Mesenchymal stem cell (in vitro differentiated cells and primary cell): ENCODE data around the gene GCHFR.

Experiments
- DNase-seq: peaks from one replicate; pipeline ENCODE4 v3.0.0-alpha.2; 2013
- H2AFZ ChIP-seq: one replicate; pipeline ENCODE4 v1.6.1; 2013; ENCODE audit warnings: low read depth, mild to moderate bottlenecking, control low read depth, inconsistent platforms, low read length, moderate library complexity
- H2AK5ac ChIP-seq: 2 replicates; pipeline ENCODE4 v1.6.1; 2013; ENCODE audit warnings: low read length, moderate library complexity, mild to moderate bottlenecking, inconsistent platforms; ENCODE audit not compliant: severe bottlenecking
- H2BK120ac ChIP-seq: one replicate; pipeline ENCODE4 v1.6.1; 2013; ENCODE audit warnings: low read depth, mild to moderate bottlenecking, inconsistent platforms, low read length, moderate library complexity
- H2BK12ac ChIP-seq, 2 experiments: one replicate each; pipeline ENCODE4 v1.6.1; 2013; ENCODE audit warnings: inconsistent platforms in 2 of 2, low read length in 2 of 2, mild to moderate bottlenecking in 2 of 2, moderate library complexity in 2 of 2, control low read depth in 1 of 2
- H2BK15ac ChIP-seq: one replicate; pipeline ENCODE4 v1.6.1; 2013; ENCODE audit warnings: mild to moderate bottlenecking, low read depth, inconsistent platforms; ENCODE audit not compliant: poor library complexity, severe bottlenecking
- H2BK5ac ChIP-seq: 2 replicates; pipeline ENCODE4 v1.6.1; 2013; ENCODE audit warnings: low read depth, mild to moderate bottlenecking, low read length, control low read depth, inconsistent platforms; ENCODE audit not compliant: poor library complexity, severe bottlenecking
- H3K14ac ChIP-seq, 2 experiments: one replicate each; pipeline ENCODE4 v1.6.1; 2013; ENCODE audit warnings: inconsistent platforms in 2 of 2, low read length in 2 of 2, control low read depth in 1 of 2, mild to moderate bottlenecking in 1 of 2, moderate library complexity in 1 of 2
- H3K18ac ChIP-seq, 2 experiments: one replicate each; pipeline ENCODE4 v1.6.1; 2013; ENCODE audit warnings: inconsistent platforms in 2 of 2, low read length in 2 of 2, control low read depth in 1 of 2, low read depth in 1 of 2, mild to moderate bottlenecking in 1 of 2
- H3K23ac ChIP-seq, 2 experiments: one replicate each; pipeline ENCODE4 v1.6.1; 2013; ENCODE audit warnings: inconsistent platforms in 2 of 2, low read length in 2 of 2, mild to moderate bottlenecking in 2 of 2, moderate library complexity in 2 of 2, control low read depth in 1 of 2
- H3K27ac ChIP-seq: 2 replicates; pipeline ENCODE4 v1.5.1; 2013; ENCODE audit warnings: mild to moderate bottlenecking, moderate library complexity, low read length, control low read depth, inconsistent platforms; ENCODE audit not compliant: poor library complexity, severe bottlenecking
- H3K27me3 ChIP-seq, 2 experiments: 2 replicates each; pipeline versions ENCODE4 v1.6.1 to v1.7.0; 2013; ENCODE audit warnings: low read length in 2 of 2, mild to moderate bottlenecking in 2 of 2, moderate library complexity in 2 of 2, control low read depth in 1 of 2, inconsistent platforms in 1 of 2; ENCODE audit not compliant: control insufficient read depth in 1 of 2, insufficient read depth in 1 of 2
- H3K36me3 ChIP-seq, 2 experiments: 2 replicates each; pipeline versions ENCODE4 v1.6.1 to v1.7.0; 2013; ENCODE audit warnings: low read length in 2 of 2, control low read depth in 1 of 2, inconsistent platforms in 1 of 2, low read depth in 1 of 2, mild to moderate bottlenecking in 1 of 2; ENCODE audit not compliant: insufficient read depth in 2 of 2, control insufficient read depth in 1 of 2
- H3K4ac ChIP-seq, 2 experiments: one replicate each; pipeline ENCODE4 v1.6.1; 2013; ENCODE audit warnings: inconsistent platforms in 2 of 2, low read length in 2 of 2, mild to moderate bottlenecking in 2 of 2, moderate library complexity in 2 of 2, control low read depth in 1 of 2, low read depth in 1 of 2
- H3K4me1 ChIP-seq: 2 replicates; pipeline ENCODE4 v1.6.1; 2013; ENCODE audit warnings: low read depth, low read length, control low read depth; ENCODE audit not compliant: control insufficient read depth, insufficient read depth
- H3K4me2 ChIP-seq: 2 replicates; pipeline ENCODE4 v1.6.1; 2013; ENCODE audit warnings: low read length, mild to moderate bottlenecking, inconsistent platforms; ENCODE audit not compliant: poor library complexity, severe bottlenecking
- H3K4me3 ChIP-seq, 2 experiments: 2 replicates each; pipeline versions ENCODE4 v1.5.1 to v1.7.0; 2013; ENCODE audit warnings: low read length in 2 of 2, mild to moderate bottlenecking in 2 of 2, control low read depth in 1 of 2, low read depth in 1 of 2; ENCODE audit not compliant: insufficient read depth in 1 of 2
- H3K79me1 ChIP-seq: replicated peaks from 2 replicates; pipeline ENCODE4 v1.6.1; 2013; ENCODE audit warnings: mild to moderate bottlenecking, control low read depth, low read length, inconsistent platforms; ENCODE audit not compliant: poor library complexity, severe bottlenecking
- H3K9ac ChIP-seq: 2 replicates; pipeline ENCODE4 v1.7.0; 2013; ENCODE audit warnings: mild to moderate bottlenecking, low read length, moderate library complexity
- H3K9me3 ChIP-seq: 2 replicates; pipeline ENCODE4 v1.7.0; 2013; ENCODE audit warnings: mild to moderate bottlenecking, low read length; ENCODE audit not compliant: control insufficient read depth
- H4K8ac ChIP-seq: one replicate; pipeline ENCODE4 v1.6.1; 2013; ENCODE audit warnings: inconsistent platforms, mild to moderate bottlenecking, low read length, moderate library complexity
- H4K91ac ChIP-seq: one replicate; pipeline ENCODE4 v1.6.1; 2013; ENCODE audit warnings: mild to moderate bottlenecking, low read length, inconsistent platforms
- WGBS: methylation state at CpG from one replicate; pipeline ENCODE4 v1.1.7; 2013; ENCODE audit warnings: mixed read lengths; 5-methylcytosine and 5-hydroxymethylcytosine counted together

The GCHFR gene

DNA sequence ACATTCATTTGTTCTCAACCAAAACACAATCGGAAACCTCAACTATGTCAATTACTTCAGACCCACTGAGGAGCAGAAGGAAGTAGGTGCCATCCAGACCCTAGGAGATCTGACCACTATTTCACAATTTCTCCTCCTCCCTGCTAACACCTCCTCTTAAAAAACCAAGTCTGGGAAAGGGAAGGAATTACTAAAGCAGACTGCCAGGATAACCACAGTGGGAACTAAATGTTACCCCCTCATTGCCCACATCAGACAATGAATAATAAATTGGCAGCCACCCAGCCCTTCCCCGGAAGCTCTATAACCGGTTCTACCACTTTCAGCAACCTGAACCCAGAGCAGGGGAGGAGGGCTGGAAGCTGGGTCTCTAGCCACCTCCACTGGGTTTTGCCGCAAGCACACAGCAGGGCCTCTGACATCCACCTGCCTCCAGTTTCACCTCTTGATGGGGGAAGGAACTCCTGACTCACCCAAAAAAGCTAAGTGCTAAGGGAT lies 23.5 kb downstream of the GCHFR start:
- no peak overlapping the region for H3K14ac ChIP-seq
- no peak overlapping the region for H3K18ac ChIP-seq
- peaks cover 28% of the 10 kb centered on the region for H3K79me1 ChIP-seq
- H3K4me2 ChIP-seq, result no peak overlapping the region
- DNase-seq, result peak; percentile 42
- H2BK120ac ChIP-seq, result no peak overlapping the region
- no peaks in the 10 kb centered on the region for H3K27me3 ChIP-seq
- no peak overlapping the region for H4K91ac ChIP-seq
- peaks cover 5% of the 10 kb centered on the region in 2 experiments for H3K36me3 ChIP-seq
- H2AFZ ChIP-seq, result no peak overlapping the region
- H3K4me1 ChIP-seq, result peaks cover 10% of the 10 kb centered on the region
- no peak overlapping the region for H3K23ac ChIP-seq
- no peak overlapping the region for H3K9ac ChIP-seq
- 49% methylated on average over 3 of the region's 4 CpGs for WGBS
- H3K27ac ChIP-seq, result peak overlapping the region; percentile 35
- no peak overlapping the region for H3K4ac ChIP-seq
- H2AK5ac ChIP-seq, result no peak overlapping the region
- no peak overlapping the region for H2BK5ac ChIP-seq
- H3K9me3 ChIP-seq, result no peaks in the 10 kb centered on the region
- no peak overlapping the region for H4K8ac ChIP-seq
- no peak overlapping the region for H2BK15ac ChIP-seq
- no peak overlapping the region for H2BK12ac ChIP-seq
- H3K4me3 ChIP-seq, result no peak overlapping the region

DNA sequence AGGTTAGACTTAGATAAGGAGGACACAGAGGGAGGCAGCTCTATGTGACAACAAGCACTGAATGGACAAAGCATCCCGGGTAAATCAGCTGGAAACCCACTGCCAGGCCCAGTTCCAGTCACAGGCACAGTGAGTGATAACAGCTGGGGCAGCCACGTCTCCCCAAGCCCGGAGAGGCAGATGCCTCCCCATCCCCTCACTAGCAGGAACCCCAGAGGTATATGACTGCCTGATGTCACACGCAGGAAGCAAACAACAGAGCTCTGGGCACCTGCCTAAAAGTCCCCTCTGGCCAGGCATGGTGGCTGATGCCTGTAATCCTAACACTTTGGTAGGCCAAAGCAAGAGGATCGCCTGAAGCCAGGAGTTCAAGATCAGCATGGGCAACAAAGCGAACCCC lies 24.1 kb downstream of the GCHFR start:
- no peak overlapping the region for H3K4me2 ChIP-seq
- no peak overlapping the region for H2BK120ac ChIP-seq
- peaks cover 12% of the 10 kb centered on the region for H3K4me1 ChIP-seq
- no peak overlapping the region for H4K91ac ChIP-seq
- H2BK5ac ChIP-seq, result peak overlapping the region; percentile 14
- H2AFZ ChIP-seq, result no peak overlapping the region
- H3K79me1 ChIP-seq, result peaks cover 30% of the 10 kb centered on the region
- H3K36me3 ChIP-seq, result peaks cover 5% of the 10 kb centered on the region in 2 experiments
- H2AK5ac ChIP-seq, result peak overlapping the region; percentile 91
- H4K8ac ChIP-seq, result peak overlapping the region; percentile 8
- no peak overlapping the region for H3K23ac ChIP-seq
- 79% methylated on average over 5 of the region's 6 CpGs for WGBS
- H3K4me3 ChIP-seq, result no peak overlapping the region
- peak overlapping the region; percentile 22 for H3K27ac ChIP-seq
- no peak overlapping the region for H2BK15ac ChIP-seq
- H3K14ac ChIP-seq, result no peak overlapping the region
- H3K18ac ChIP-seq, result no peak overlapping the region
- no peak overlapping the region for H2BK12ac ChIP-seq
- no peaks in the 10 kb centered on the region for H3K9me3 ChIP-seq
- no peak for DNase-seq
- H3K27me3 ChIP-seq, result no peaks in the 10 kb centered on the region
- H3K9ac ChIP-seq, result no peak overlapping the region
- no peak overlapping the region for H3K4ac ChIP-seq

DNA sequence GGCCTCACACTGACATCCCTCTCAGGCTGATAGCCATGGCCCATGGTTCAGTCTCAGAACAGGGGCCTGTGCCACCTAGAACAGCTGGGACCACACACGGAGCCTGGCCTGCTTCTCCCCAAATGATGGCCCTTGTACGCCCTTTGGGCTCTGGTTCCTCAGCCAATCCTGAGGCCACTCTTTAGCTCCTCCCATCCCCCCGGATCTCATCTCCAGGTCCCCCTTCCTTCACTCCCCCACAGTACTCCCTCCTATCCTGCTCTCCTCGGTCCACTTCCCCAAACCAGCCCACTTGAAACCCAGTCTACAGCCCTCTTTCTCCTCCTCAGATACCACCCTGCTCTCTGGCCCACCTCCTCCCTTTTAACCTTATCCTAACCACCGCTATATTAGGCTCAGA lies 25.3 kb downstream of the GCHFR start:
- Histone ChIP-seq H3K4me1 (peaks cover 13% of the 10 kb centered on the region), H3K23ac (no peak overlapping the region), H4K8ac (no peak overlapping the region), H3K4me3 (no peak overlapping the region), H3K36me3 (peaks cover 5% of the 10 kb centered on the region in 2 experiments), H3K9ac (no peak overlapping the region), H3K14ac (no peak overlapping the region), H3K27ac (no peak overlapping the region), H3K79me1 (peaks cover 27% of the 10 kb centered on the region), H3K27me3 (no peaks in the 10 kb centered on the region), H2BK120ac (no peak overlapping the region), H3K4me2 (no peak overlapping the region), H2BK15ac (no peak overlapping the region), H2BK5ac (no peak overlapping the region), H2AFZ (no peak overlapping the region), H3K18ac (no peak overlapping the region), H3K9me3 (no peaks in the 10 kb centered on the region), H3K4ac (no peak overlapping the region), H4K91ac (no peak overlapping the region), H2BK12ac (no peak overlapping the region), H2AK5ac (no peak overlapping the region)
- no peak for DNase-seq
- WGBS, result 88% methylated on average over 5 of the region's 5 CpGs

DNA sequence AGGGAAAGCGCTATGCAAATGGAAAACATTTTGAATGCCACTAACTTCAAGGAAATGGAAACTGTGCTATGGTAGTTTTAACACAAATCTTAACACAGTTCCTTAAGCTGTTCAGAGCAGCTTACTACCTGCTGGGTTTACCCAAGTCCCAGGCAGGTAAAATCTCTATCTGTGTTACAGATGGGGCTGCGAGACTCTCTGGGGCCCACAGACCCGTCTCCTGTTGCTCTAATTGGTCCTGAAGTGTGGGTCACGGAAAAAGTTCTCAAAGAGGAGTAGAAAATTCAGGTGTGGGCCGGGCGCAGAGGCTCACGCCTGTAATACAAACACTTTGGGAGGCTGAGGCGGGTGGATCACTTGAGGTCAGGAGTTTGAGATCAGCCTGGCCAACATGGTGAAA lies 26.1 kb downstream of the GCHFR start:
- no peaks in the 10 kb centered on the region for H3K27me3 ChIP-seq
- no peaks in the 10 kb centered on the region for H3K9me3 ChIP-seq
- H3K79me1 ChIP-seq, result peaks cover 29% of the 10 kb centered on the region
- no peak overlapping the region for H2AFZ ChIP-seq
- peak overlapping the region; percentile 42 for H2AK5ac ChIP-seq
- no peak overlapping the region for H3K27ac ChIP-seq
- peaks cover 5% of the 10 kb centered on the region in 2 experiments for H3K36me3 ChIP-seq
- no peak overlapping the region for H3K18ac ChIP-seq
- H4K91ac ChIP-seq, result no peak overlapping the region
- H3K23ac ChIP-seq, result no peak overlapping the region
- no peak overlapping the region for H2BK12ac ChIP-seq
- no peak overlapping the region for H3K4me2 ChIP-seq
- no peak overlapping the region for H2BK15ac ChIP-seq
- no peak overlapping the region for H4K8ac ChIP-seq
- no peak overlapping the region for H3K9ac ChIP-seq
- WGBS, result 97% methylated on average over 8 of the region's 8 CpGs
- no peak overlapping the region for H2BK120ac ChIP-seq
- H3K4me3 ChIP-seq, result no peak overlapping the region
- no peak overlapping the region for H2BK5ac ChIP-seq
- no peak overlapping the region for H3K14ac ChIP-seq
- no peak for DNase-seq
- peaks cover 14% of the 10 kb centered on the region for H3K4me1 ChIP-seq
- H3K4ac ChIP-seq, result no peak overlapping the region
